H9 (cell line): Measurements from ENCODE around the gene CTNNA3. TPM values are rescaled to one million over a fixed set of nuclear protein-coding genes. Genes with fewer than 3 reads are reported as not detected.

Experiments
- DNase-seq: peaks from one replicate; pipeline ENCODE4 v3.0.0-alpha.2; 2017
- H2AFZ ChIP-seq: one replicate; pipeline ENCODE4 v1.6.1; 2013; ENCODE audit warnings: mild to moderate bottlenecking, low read length, control low read depth, moderate library complexity
- H2AK5ac ChIP-seq: 2 replicates; pipeline ENCODE4 v1.6.1; 2013; ENCODE audit warnings: low read length, control low read depth, mixed read lengths; ENCODE audit not compliant: insufficient read length
- H2BK120ac ChIP-seq: one replicate; pipeline ENCODE4 v1.6.1; 2013; ENCODE audit warnings: low read depth, mild to moderate bottlenecking, low read length, control low read depth, inconsistent platforms; ENCODE audit not compliant: poor library complexity, severe bottlenecking
- H2BK12ac ChIP-seq: 2 replicates; pipeline ENCODE4 v1.6.1; 2013; ENCODE audit warnings: low read length, control low read depth, mixed read lengths, low read depth; ENCODE audit not compliant: insufficient read length
- H2BK15ac ChIP-seq: 2 replicates; pipeline ENCODE4 v1.6.1; 2013; ENCODE audit warnings: low read depth, low read length, control low read depth
- H2BK20ac ChIP-seq: one replicate; pipeline ENCODE4 v1.6.1; 2013; ENCODE audit warnings: low read depth, mild to moderate bottlenecking, low read length, control low read depth, inconsistent platforms; ENCODE audit not compliant: poor library complexity, severe bottlenecking
- H2BK5ac ChIP-seq: 2 replicates; pipeline ENCODE4 v1.6.1; 2013; ENCODE audit warnings: low read length, control low read depth, mixed read lengths; ENCODE audit not compliant: insufficient read length
- H3K14ac ChIP-seq: 2 replicates; pipeline ENCODE4 v1.6.1; 2013; ENCODE audit warnings: low read length, control low read depth; ENCODE audit not compliant: insufficient read depth
- H3K18ac ChIP-seq: 2 replicates; pipeline ENCODE4 v1.6.1; 2013; ENCODE audit warnings: low read depth, mild to moderate bottlenecking, mixed read lengths, low read length, control low read depth; ENCODE audit not compliant: insufficient read length
- H3K23ac ChIP-seq: 2 replicates; pipeline ENCODE4 v1.6.1; 2013; ENCODE audit warnings: low read length, control low read depth, mixed read lengths, low read depth; ENCODE audit not compliant: insufficient read length
- H3K23me2 ChIP-seq: 2 replicates; pipeline ENCODE4 v1.6.1; 2013; ENCODE audit warnings: low read depth, mild to moderate bottlenecking, mixed read lengths, low read length, control low read depth; ENCODE audit not compliant: insufficient read length, poor library complexity, severe bottlenecking
- H3K27ac ChIP-seq: 2 replicates; pipeline ENCODE4 v1.5.1; 2013; ENCODE audit warnings: low read length, control low read depth, mixed read lengths, low read depth; ENCODE audit not compliant: insufficient read length
- H3K27me3 ChIP-seq: 2 replicates; pipeline ENCODE4 v1.6.1; 2013; ENCODE audit warnings: low read length, control low read depth, inconsistent platforms; ENCODE audit not compliant: insufficient read depth
- H3K4ac ChIP-seq: 2 replicates; pipeline ENCODE4 v1.6.1; 2013; ENCODE audit warnings: low read depth, mild to moderate bottlenecking, control low read depth, inconsistent platforms, low read length, moderate library complexity
- H3K4me1 ChIP-seq: 2 replicates; pipeline ENCODE4 v1.6.1; 2013; ENCODE audit warnings: low read length, control low read depth, inconsistent platforms; ENCODE audit not compliant: insufficient read depth
- H3K4me2 ChIP-seq: 2 replicates; pipeline ENCODE4 v1.6.1; 2013; ENCODE audit warnings: low read length, control low read depth, mixed read lengths; ENCODE audit not compliant: insufficient read length, insufficient read depth
- H3K56ac ChIP-seq: 2 replicates; pipeline ENCODE4 v1.6.1; 2013; ENCODE audit warnings: low read depth, mild to moderate bottlenecking, mixed read lengths, low read length, control low read depth; ENCODE audit not compliant: insufficient read length
- H3K79me1 ChIP-seq: 2 replicates; pipeline ENCODE4 v1.6.1; 2013; ENCODE audit warnings: low read depth, mild to moderate bottlenecking, moderate library complexity, low read length, control low read depth, inconsistent platforms; ENCODE audit not compliant: insufficient read depth, poor library complexity, severe bottlenecking
- H3K79me2 ChIP-seq: 2 replicates; pipeline ENCODE4 v1.6.1; 2013; ENCODE audit warnings: low read length, control low read depth, inconsistent platforms; ENCODE audit not compliant: insufficient read depth
- H3K9ac ChIP-seq: 2 replicates; pipeline ENCODE4 v1.6.1; 2013; ENCODE audit warnings: low read length, control low read depth, mixed read lengths; ENCODE audit not compliant: insufficient read length; ENCODE audit errors: extremely low read depth
- H3K9me3 ChIP-seq: one replicate; pipeline ENCODE4 v1.6.1; 2013; ENCODE audit warnings: low read depth, low read length, inconsistent platforms; ENCODE audit not compliant: control insufficient read depth
- H3T11ph ChIP-seq: one replicate; pipeline ENCODE4 v1.6.1; 2013; ENCODE audit warnings: mild to moderate bottlenecking, low read length, control low read depth, inconsistent platforms
- H4K20me1 ChIP-seq: one replicate; pipeline ENCODE4 v1.6.1; 2013; ENCODE audit not compliant: control insufficient read depth, insufficient read length, insufficient read depth
- H4K5ac ChIP-seq: 2 replicates; pipeline ENCODE4 v1.6.1; 2013; ENCODE audit warnings: low read depth, mild to moderate bottlenecking, mixed read lengths, low read length, control low read depth; ENCODE audit not compliant: insufficient read length
- H4K8ac ChIP-seq: replicated peaks from 2 replicates; pipeline ENCODE4 v1.6.1; 2013; ENCODE audit warnings: low read length, control low read depth, mixed read lengths, low read depth; ENCODE audit not compliant: insufficient read length
- H4K91ac ChIP-seq: 2 replicates; pipeline ENCODE4 v1.6.1; 2013; ENCODE audit warnings: low read depth, mild to moderate bottlenecking, moderate library complexity, mixed read lengths, low read length, control low read depth; ENCODE audit not compliant: insufficient read length
- H3K27ac Mint-ChIP-seq, 3 experiments: 2 replicates in 2 of 3; 3 replicates in 1 of 3; pipeline ENCODE4 v1.8.0; 2020 to 2021; ENCODE audit warnings: mixed read lengths in 3 of 3, mild to moderate bottlenecking in 1 of 3, moderate library complexity in 1 of 3
- H3K27me3 Mint-ChIP-seq: 2 replicates; pipeline ENCODE4 v1.8.0; 2021; ENCODE audit warnings: low read depth, mild to moderate bottlenecking, moderate library complexity, mixed read lengths
- H3K36me3 Mint-ChIP-seq, 3 experiments: 2 replicates in 2 of 3; 3 replicates in 1 of 3; pipeline ENCODE4 v1.8.0; 2020 to 2021; ENCODE audit warnings: low read depth in 3 of 3, mixed read lengths in 3 of 3; ENCODE audit not compliant: insufficient read depth in 1 of 3
- H3K4me1 Mint-ChIP-seq, 2 experiments: 2 replicates each; pipeline ENCODE4 v1.8.0; 2020; ENCODE audit warnings: mixed read lengths in 2 of 2
- H3K4me3 Mint-ChIP-seq, 2 experiments: 2 replicates in 1 of 2; 3 replicates in 1 of 2; pipeline ENCODE4 v1.8.0; 2020 to 2021; ENCODE audit warnings: mild to moderate bottlenecking in 2 of 2, mixed read lengths in 2 of 2, moderate library complexity in 1 of 2
- H3K9me3 Mint-ChIP-seq, 2 experiments: 2 replicates in 1 of 2; 3 replicates in 1 of 2; pipeline ENCODE4 v1.8.0; 2020; ENCODE audit warnings: mild to moderate bottlenecking in 2 of 2, mixed read lengths in 2 of 2, moderate library complexity in 1 of 2
- WGBS: extraction: QIAGEN DNeasy Blood & Tissue Kit; methylation state at CpG from one replicate; pipeline ENCODE4 v1.1.7; 2013; ENCODE audit warnings: missing lambda C conversion rate, low lambda C conversion rate, mixed read lengths; ENCODE audit not compliant: insufficient read length; ENCODE audit errors: extremely low coverage; 5-methylcytosine and 5-hydroxymethylcytosine counted together
- total RNA-seq: library from RNA; stranded (reverse); gene quantifications from 2 replicates; pipeline ENCODE4 v1.2.1, GENCODE V29; 2021
- TF ChIP-seq, protein P1 (sequence below): fragments of 200-600 bp; sonication (generic); conservative IDR thresholded peaks from 3 replicates; pipeline ENCODE4 v1.8.0; 2021; ENCODE audit warnings: antibody characterized with exemption, mild to moderate bottlenecking

Gene CTNNA3
- total RNA-seq, 1 experiment from 2014 or later: 3.3 TPM

DNA sequence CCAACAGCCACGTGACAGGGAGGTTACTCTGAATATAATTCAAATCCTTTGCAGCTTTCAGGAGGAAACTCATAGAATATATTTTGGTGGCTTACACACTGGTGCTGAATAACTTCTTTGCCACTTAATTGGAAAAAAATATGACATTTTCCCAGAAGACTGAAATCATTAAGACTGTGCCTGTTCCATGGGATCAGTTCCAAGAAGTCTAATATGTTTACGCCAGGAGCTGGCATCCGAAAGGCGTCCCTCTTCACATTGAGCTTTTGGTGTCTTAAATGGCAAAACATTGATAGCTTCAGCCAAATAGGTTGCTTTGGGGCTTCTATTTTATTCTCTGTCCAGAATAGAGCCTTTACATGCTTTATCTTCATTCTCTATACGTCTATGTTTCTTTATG is 1687.8 kb downstream of the CTNNA3 start:
- Histone ChIP-seq H2BK15ac (no peak overlapping the region), H2AFZ (no peak overlapping the region), H3K4me1 (no peaks in the 10 kb centered on the region), H3K79me2 (no peaks in the 10 kb centered on the region), H2BK20ac (no peak overlapping the region), H3K79me1 (no peaks in the 10 kb centered on the region), H3T11ph (no peak overlapping the region), H3K23me2 (no peaks in the 10 kb centered on the region), H3K9ac (no peak overlapping the region), H3K27ac (no peak overlapping the region), H3K9me3 (no peaks in the 10 kb centered on the region), H3K23ac (no peak overlapping the region), H2BK5ac (no peak overlapping the region), H3K18ac (no peak overlapping the region), H4K91ac (no peak overlapping the region), H4K20me1 (no peaks in the 10 kb centered on the region), H2BK120ac (no peak overlapping the region), H2AK5ac (no peak overlapping the region), H3K4ac (no peak overlapping the region), H2BK12ac (no peak overlapping the region), H4K5ac (no peak overlapping the region), H3K4me2 (no peak overlapping the region), H3K14ac (no peak overlapping the region), H3K56ac (no peak overlapping the region), H3K27me3 (no peaks in the 10 kb centered on the region), H4K8ac (no peak overlapping the region)
- no peaks in the 10 kb centered on the region for H3K4me1 Mint-ChIP-seq
- no peaks in the 10 kb centered on the region for H3K9me3 Mint-ChIP-seq
- no peaks in the 10 kb centered on the region for H3K36me3 Mint-ChIP-seq
- no peak overlapping the region for H3K4me3 Mint-ChIP-seq
- no peaks in the 10 kb centered on the region for H3K27me3 Mint-ChIP-seq
- H3K27ac Mint-ChIP-seq: no peak overlapping the region
- WGBS: no CpG with 5 or more reads among the region's 5 CpGs
- TF ChIP-seq, protein P1, sequence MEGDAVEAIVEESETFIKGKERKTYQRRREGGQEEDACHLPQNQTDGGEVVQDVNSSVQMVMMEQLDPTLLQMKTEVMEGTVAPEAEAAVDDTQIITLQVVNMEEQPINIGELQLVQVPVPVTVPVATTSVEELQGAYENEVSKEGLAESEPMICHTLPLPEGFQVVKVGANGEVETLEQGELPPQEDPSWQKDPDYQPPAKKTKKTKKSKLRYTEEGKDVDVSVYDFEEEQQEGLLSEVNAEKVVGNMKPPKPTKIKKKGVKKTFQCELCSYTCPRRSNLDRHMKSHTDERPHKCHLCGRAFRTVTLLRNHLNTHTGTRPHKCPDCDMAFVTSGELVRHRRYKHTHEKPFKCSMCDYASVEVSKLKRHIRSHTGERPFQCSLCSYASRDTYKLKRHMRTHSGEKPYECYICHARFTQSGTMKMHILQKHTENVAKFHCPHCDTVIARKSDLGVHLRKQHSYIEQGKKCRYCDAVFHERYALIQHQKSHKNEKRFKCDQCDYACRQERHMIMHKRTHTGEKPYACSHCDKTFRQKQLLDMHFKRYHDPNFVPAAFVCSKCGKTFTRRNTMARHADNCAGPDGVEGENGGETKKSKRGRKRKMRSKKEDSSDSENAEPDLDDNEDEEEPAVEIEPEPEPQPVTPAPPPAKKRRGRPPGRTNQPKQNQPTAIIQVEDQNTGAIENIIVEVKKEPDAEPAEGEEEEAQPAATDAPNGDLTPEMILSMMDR: no peak
- DNase-seq: no peak
